ENCODE measurements around the gene C1orf74.
A peak's percentile ranks its signal among the peaks of the same experiment; 100 is the strongest.
"Not testable (repeated sequence)": the region's sequence is repeated elsewhere in the genome, so short reads cannot be mapped to it uniquely, and the experiment has no call there.

The C1orf74 gene

DNA sequence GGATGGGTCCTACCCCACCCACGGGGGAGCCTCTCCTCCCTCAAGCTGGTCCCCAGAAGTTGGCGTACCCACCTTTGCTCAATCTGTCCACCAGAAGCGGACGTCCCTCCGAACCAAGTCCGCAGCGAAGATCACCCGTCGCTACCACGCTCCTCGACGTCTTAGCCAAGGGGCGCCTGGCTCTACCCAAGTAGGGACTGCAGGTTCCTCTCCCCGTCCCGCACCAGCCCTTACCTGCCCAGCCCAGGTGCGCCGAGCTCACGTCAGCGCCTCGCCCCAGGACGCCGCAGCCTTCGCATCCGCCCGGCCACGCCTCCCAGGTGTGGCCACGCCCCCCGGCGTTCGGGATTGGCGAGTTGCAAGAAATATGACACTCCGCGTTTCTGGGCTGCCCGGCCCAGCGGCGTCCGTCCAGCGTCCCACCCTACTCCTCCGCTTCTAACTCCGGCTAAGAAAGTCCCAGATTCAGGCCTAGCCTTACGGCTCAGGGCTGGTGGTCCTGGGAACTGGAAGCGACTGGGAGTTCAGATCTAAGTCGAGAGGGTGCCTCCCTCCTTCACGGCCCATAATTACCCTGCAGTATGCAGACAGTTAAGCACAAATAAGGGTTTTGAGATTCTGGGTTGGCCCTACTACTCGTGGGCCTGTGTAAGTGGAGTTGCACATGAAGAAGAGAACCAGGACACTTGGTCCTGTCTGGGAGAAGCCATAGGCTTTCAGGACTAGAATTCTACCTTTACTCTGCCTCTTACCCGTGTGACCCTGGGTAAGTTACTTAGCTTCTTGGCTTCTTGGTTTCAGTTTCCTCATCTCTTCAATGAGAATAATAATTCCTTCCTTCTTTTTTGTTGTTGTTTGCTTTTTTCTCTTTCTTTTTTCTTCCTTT, 21.8 kb upstream of the C1orf74 start, which contains the start of gene IRF6:
TSS of gene IRF6 (minus strand) at position 268 of the 886 bp plus-strand sequence. CDS start 4,729 bp downstream, outside the sequence.
- FAIRE-seq (peak; percentile 4), DNase-seq (ENCODE audit: insufficient read length, low spot score) (peak; percentile 54)

DNA sequence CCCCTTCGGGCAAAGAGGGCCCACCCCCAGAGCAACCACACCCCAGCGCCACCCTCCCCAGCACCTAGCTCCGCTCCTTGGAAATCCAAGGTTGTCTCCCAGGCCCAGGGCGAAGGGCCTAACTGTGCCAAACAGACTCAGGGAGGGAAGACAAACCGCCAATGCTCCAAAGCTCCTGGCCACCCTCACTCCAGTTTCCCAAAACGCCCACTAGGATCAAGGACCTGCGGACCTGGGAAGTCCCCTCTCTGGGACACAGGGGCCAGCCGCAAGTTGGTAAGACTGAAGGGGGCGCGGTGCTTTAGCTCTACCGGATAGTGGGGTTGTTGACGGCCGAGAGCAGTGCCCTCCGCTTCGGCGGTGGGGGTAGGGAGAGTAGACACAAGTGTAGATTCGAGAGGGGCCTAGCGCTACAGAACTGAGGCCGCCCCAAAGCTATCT, 21.0 kb upstream of the C1orf74 start:
- DNase-seq (ENCODE audit: insufficient read length, low spot score) (no peak), FAIRE-seq (no peak)

DNA sequence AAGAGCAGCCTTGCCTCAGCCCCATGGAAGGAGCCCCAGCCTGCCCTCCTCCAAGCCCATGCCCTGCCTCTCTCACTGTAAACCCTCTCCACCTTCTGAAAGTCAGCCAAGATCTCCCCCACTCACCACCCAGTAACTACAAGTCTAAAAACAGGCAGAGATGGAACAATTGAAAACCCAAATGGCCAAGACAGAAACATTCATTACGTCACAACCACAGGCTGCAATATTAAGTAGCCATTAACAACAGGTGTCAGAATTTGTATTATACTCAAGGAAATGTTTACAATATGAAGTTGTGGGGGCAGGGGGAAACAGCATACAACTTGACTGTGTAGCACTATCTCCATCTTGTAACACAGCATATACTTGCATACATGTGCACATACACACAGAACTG, 19.2 kb upstream of the C1orf74 start:
- no peak for DNase-seq (ENCODE audit: insufficient read length, low spot score)
- FAIRE-seq = no peak

DNA sequence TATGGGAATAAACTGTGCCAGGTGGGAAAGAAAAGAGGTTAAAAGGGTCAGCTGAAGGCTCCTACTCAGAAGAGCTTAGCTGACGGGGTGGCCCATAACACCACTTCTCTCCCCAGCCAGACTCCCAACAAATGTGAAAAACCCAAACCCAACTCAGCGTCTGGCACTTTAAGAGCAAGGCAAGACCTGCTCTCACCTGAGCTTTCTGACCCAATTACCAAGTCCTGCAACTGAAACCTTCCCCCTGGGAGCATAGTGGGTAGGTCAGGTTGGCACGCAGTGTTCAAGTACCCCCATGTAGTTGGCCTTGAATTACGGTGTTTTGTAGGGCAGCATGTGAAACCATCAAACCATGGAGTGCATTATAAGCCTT, 18.4 kb upstream of the C1orf74 start:
- DNase-seq (ENCODE audit: insufficient read length, low spot score) (no peak), FAIRE-seq (no peak)

DNA sequence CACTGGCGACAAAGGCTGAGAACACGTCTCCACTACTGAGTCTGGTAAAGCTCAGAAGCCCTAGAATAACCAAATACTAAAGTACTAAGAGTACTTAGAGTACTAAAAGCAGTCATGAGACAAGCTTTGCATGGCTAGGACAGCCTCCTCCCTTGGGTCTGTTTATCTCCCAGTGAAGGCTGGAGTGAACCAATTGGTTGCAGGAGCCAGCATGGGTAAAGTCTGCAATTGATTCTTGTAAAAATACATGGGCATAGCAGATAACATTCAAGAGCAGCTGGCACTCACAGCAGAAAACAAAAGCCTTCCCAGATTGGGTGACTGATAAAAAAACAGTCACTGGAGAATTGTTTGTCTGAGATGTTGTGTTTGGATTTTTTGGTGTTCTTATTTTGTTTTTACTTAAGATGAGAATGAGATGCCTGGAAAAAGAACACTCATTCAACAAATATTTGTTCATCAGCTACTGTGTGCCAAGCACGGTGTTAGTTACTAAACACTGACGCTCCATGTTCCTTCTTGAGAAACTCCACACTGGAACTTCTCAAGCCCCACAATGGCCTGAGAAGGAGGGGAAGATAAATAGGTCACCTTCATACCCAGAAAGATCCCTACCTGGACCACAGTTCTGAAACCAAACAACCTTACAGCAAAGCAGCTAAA, 17.9 kb upstream of the C1orf74 start:
- DNase-seq (ENCODE audit: insufficient read length, low spot score) = no peak
- FAIRE-seq = no peak

DNA sequence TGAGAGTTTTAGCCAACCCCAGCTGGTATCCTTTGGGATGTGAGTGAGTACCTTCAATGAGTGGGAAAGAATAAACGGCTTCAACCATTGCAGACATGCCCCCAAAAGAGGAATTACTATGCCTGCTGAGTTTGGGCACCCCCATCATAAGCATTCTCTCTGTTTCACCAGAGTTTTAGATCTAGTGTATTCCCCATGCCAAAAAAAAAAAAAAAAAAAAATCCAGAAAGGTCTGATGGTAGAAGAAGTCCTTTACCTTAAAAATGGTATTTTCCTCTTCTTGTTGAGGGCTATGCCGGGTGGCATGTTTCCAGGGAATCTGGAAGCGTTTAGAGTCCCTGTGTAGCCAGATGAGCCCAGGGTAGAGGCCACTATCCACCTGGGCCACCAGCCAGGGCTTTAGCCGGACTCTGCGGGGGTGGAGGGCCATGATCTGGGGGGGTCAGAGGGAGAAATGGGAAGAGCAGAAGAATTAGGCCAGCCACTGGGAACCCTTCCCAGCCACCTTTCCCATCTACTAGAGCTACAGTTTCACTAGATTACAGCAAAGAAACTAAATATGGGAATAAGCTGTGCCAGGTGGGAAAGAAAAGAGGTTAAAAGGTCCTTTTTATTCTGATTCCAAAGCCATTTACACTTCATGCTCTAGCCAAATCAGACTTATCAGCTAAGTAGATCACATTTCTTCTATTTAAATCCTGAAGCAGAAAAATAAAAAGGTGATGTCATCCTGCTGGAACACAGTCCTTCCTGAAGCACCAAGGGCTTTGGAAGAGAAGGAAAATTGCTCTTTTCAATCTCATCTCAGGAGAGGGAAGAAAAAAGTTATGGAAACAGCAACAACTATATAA, 16.9 kb upstream of the C1orf74 start:
- DNase-seq (ENCODE audit: insufficient read length, low spot score) (no peak), FAIRE-seq (no peak)

DNA sequence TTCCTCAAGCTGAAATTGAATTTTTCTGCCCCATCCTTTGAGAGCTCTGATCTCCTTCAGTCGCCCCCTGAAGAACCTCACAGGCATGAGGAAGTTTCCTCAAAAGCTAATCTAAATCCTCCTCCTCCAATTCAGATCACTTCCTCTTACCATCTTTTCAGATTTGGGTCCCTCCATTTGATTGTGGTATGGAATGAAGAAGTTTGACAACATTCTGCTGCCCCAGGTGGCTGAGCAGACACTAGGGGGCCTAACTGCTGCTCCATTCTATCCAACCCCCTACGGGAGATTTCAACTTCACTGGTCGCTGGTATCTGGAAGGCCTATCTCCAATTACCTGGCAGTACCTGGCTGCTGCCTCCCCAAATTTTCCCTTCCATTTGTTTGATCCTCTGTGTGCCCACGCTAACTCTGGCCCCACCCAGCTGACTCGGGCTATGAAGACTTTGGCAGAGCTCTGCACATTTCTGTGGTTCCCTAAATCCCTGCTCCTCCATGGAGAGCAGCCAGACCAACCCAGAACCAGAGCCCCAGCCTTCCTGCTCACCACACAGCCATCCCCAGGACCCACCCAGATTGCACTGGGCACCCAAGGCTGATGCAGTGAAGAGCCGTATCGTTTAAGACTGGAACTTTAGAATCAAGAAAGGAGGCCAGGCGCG, 13.8 kb upstream of the C1orf74 start:
- DNase-seq (ENCODE audit: insufficient read length, low spot score) (no peak), FAIRE-seq (no peak)

DNA sequence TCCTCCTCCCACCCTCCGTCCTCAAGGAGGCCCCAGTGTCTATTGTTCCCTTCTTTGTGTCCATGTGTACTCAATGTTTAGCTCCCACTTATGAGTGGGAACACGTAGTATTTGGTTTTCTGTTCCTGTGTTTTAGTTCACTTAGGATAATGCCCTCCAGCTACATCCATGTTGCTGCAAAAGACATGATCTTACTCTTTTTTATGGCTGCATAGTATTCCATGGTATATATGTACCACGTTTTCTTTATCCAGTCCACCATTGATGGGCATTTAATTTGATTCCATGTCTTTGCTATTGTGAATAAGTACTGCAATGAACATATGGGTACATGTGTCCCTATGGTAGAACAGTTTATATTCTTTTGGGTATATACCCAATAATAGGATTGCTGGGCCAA, 9.4 kb upstream of the C1orf74 start:
- FAIRE-seq; DNase-seq (ENCODE audit: insufficient read length, low spot score): not testable (repeated sequence)

DNA sequence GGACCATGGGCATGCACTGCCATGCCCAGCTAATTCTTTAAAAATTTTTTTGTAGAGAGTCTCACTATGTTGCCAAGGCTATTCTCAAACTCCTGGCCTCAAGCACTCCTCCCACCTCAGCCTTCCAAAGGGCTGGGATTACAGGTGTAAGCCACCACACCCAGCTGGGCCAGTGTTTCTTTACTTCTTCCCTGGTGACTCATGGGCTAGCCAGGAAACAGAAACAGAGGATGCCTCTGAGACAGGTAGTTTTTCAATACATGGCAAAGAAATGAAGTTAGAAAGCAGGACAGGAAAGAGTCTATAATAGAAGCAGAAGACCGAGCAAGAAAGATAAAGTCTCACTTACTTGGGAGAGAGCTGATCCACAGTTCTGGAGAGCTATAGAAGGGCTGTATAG, 7.6 kb upstream of the C1orf74 start:
- FAIRE-seq = no peak
- DNase-seq (ENCODE audit: insufficient read length, low spot score) = no peak

DNA sequence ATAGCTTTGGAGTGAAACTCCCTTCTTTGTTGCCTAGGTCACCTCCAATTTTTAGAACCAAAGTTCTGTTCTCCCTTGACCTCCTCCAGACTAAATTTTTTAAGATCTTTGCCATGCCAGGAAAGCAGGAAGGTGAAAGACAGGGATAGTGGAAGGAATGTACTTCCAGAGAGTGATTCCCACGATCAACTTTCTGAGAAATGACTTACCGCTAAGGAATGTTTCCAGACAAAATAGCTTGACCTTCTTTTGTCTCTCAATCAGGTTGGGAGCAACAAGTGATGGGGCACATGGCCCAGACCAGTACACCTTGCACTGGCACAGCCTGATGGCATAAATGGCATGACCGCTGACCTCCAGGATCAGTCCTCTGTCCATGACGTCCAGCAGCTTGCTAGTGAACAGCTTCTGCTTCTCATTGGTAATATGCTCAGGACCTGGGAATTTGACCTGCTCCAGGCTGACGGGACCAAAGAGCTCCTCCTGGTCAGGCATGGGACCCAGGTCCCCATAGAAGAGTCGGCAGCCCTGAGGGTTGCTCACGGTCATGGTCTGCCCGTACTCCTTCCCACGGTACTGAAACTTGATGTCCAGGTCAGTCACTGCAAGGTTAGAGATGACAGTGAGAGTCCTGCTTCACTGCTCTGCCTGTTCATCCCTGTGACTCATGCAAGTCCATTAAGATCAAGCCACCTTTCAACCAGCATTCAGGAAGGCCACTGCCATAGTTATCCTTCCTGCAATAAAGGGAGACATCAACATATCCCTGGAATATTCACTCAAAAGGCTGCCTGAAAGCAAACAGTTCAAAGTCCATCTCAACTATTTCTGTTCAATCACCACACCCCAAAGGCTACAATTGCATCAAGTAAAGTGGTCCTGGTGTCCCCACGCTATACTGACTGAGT, 6.2 kb upstream of the C1orf74 start:
- FAIRE-seq (no peak), DNase-seq (ENCODE audit: insufficient read length, low spot score) (no peak)

DNA sequence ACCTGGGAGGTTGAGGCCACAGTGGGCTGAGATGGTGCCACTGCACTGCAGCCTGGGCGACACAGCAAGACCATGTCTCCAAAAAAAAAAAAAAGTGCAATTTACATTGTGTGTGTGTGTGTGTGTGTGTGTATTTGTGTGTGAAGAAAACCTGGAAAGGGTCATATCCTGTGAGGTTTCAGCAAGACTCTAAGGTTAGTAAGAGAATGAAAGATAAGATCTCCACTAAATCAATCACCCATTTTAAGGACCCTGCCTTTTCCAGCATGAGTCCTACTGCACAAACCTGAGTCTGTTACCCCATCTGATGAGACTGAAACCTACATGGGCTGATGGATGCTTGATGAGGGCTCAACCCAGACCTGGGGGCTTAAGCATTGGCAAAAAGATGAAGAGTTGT, 4.9 kb upstream of the C1orf74 start:
- no peak for DNase-seq (ENCODE audit: insufficient read length, low spot score)
- no peak for FAIRE-seq

DNA sequence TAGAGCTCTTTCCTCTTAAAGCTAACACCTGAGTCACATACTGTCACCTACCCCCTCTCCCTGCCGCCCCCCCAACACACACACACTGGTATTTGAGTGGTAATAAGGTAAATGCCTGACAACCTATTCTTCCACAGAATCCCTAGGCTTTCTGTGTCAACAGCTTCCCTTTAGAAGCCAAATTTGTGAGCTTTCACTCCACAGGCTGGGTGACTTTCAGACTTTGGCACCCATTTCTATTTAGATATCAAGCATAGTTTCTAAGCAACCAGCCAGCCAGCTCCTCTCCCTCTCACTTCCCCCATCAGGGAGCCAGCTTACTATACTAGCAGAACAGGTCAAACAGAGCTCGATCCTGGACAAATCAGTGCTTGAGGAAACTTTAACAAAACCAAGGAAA, 3.2 kb upstream of the C1orf74 start:
- DNase-seq (ENCODE audit: insufficient read length, low spot score) (no peak), FAIRE-seq (no peak)

DNA sequence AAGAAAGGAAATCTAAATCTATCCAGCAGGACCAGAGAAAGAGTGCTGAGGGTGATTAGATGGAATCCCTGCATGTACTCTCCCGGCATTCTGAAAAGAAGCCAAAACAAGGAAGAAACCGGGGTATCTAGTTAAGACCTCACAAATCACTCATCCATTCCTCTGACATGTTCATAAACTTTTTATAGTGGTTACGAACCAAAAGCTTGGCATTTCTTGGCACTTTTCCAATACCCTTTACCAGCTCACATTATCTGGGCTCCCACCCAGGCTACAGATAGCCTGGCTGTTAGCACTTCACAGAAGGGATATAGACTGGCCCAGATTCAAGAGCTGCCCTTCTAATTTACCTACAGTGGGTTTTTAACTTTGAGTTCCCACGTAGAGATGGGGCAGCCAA, 1.8 kb upstream of the C1orf74 start:
- FAIRE-seq (no peak), DNase-seq (ENCODE audit: insufficient read length, low spot score) (no peak)

DNA sequence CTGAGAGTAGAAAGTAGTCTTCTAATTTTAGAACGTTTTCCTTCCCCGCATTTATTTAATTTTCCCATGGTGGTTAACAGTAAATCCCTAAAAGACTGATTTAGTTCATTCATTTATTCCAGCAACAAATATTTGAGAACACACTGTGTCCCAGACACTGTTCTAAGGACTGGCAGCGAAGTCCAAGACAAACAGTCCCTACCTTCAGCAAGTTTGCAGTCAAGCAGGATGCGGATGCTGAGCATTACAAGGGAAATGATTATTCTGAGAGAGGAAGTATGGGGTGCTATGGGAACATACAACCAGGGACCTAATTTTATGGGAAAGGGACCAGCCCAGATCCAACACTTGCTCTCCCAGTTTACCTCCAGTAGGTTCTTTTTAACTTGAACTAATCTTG, 1.2 kb upstream of the C1orf74 start:
- no peak for DNase-seq (ENCODE audit: insufficient read length, low spot score)
- no peak for FAIRE-seq

DNA sequence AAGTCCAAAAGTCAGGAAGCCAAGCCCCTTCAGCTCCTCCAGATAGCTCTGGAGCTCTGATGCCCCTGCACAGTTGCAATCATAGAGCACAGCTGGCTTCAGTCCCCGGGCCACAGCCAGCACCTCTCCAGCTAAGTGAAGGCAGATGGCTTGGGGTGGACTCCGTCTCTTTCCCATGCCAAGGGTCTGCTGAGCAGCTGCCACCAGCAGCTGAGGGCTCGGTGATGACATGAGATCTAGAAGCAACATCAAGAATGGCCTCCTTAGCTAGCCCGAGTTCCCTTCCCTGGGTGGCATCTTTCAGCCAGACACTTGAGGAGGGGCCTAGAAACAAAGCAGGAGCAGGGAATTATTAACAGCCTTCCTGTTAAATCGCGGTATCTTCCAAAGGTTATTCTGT, 973 bp downstream of the C1orf74 start:
- no peak for DNase-seq (ENCODE audit: insufficient read length, low spot score)
- FAIRE-seq = no peak

DNA sequence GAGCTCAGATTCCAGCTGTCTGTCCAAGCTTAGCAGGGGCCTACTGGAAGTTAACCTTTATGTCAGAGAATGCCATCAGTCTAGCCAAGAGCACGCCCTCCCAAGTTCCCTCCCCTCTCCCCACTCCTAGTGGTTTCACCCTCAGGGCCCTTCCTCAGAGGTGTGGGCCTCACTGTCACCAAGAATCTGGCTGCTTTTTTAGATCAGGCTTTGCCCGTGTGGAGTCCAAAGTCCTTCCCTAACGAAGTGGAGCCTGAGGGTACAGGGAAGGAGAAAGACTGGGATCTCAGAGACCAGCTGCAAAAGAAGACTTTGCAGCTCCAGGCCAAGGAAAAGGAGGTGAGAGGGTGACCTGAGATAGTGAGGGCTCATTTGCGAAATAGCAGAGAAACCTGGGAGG, 4.1 kb downstream of the C1orf74 start:
- no peak for DNase-seq (ENCODE audit: insufficient read length, low spot score)
- peak; percentile 18 for FAIRE-seq

DNA sequence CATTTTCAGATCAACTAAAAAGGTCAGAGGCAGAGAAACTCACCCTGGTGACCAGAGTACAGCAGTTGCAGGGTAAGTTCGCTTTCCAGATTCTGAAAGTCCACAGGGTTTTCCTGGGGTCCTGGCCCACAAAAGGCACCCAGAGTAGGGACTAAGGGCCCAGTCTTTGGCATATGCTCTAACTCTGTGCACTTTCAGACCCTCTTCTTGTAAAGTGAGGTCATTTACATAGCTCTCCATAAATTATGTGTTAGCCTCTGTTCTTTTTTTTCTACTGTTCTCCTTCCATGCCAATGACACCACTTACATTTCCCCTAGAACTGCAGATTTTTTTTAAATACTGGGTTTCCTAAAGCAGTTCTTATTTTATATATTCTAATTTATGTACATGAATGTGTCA, 6.3 kb downstream of the C1orf74 start:
- no peak for FAIRE-seq
- no peak for DNase-seq (ENCODE audit: insufficient read length, low spot score)

DNA sequence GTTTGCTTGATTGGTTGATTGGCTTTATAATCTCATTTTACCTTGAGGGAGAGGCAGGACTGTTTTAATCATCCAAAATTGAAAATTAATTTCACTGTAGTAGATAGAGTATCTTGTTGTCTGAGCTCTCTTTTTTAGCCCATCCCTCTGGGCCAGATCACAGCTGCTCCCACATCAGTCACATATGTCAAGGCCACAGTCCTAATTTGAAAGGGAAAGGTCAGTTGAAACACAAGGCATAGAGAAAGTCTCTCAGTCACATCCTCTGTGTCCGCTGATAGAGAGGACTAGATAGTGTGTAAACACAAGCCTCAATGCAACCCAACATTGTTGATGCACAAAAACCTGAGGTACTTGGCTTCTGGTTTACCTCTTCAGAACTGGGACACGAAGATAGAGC, 6.8 kb downstream of the C1orf74 start:
- DNase-seq (ENCODE audit: insufficient read length, low spot score) (no peak), FAIRE-seq (no peak)

DNA sequence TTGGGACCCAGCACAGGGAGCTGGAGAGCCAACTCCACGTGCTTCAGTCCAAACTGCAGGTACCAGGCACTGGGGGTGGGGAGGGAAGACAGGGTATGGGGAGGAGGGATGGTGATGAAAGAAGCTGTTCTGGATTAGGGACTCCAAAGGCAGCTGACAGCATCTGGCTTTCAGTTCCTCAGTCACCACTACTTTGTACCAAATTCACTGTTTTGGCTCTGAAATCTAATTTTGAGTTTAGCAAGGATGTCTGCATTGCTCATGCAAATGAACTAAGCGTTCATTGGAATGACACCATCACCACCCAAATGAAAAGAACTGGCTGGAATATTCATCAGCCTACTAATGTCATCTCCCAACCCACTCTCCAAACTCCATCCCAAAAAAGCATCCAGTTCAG, 8.7 kb downstream of the C1orf74 start:
- DNase-seq (ENCODE audit: insufficient read length, low spot score) (no peak), FAIRE-seq (peak; percentile 44)

DNA sequence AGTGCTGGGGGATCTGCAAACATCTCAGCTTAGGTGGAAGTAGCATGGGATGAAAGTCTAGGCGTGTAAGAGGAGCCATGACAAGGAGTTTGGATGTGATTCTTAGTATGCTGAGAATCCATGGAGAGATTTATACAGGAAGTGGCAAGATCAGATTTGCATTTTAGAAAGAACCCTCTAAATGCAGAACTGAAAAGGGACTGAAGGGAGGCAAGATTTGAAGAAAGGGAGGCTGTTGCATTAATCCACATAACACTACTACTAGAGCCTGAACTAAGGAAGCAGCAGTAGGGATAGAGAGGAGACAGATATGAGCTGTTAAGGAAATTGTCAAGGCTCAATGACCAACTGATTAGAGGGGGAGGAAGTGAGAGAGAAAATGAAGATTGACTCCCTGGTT, 9.8 kb downstream of the C1orf74 start:
- FAIRE-seq = no peak
- no peak for DNase-seq (ENCODE audit: insufficient read length, low spot score)

Data from GM19239 (cell line).